KMS-11 (cell line): Measurements from ENCODE around the gene COMMD8.

Source experiments
- H2AFZ ChIP-seq: fragments of 200-600 bp; sonication (generic); 2 replicates; pipeline ENCODE4 v1.6.1; 2016; ENCODE audit warnings: antibody characterized with exemption, mixed run types, low read depth
- H3K27ac ChIP-seq: fragments of 200-600 bp; sonication (generic); 2 replicates; pipeline ENCODE4 v1.6.1; 2016; ENCODE audit warnings: mild to moderate bottlenecking, mixed run types
- H3K27me3 ChIP-seq: fragments of 200-600 bp; sonication (generic); 2 replicates; pipeline ENCODE4 v1.6.1; 2017; ENCODE audit warnings: mild to moderate bottlenecking, low read depth, mixed run types, moderate library complexity; ENCODE audit not compliant: insufficient read depth
- H3K36me3 ChIP-seq: fragments of 200-600 bp; sonication (generic); 2 replicates; pipeline ENCODE4 v1.6.1; 2017; ENCODE audit warnings: mild to moderate bottlenecking, mixed run types; ENCODE audit not compliant: insufficient read depth
- H3K4me1 ChIP-seq: fragments of 200-600 bp; sonication (generic); 2 replicates; pipeline ENCODE4 v1.6.1; 2016; ENCODE audit warnings: mild to moderate bottlenecking, low read depth, mixed run types; ENCODE audit not compliant: poor library complexity, severe bottlenecking
- H3K4me2 ChIP-seq: fragments of 200-600 bp; sonication (generic); 2 replicates; pipeline ENCODE4 v1.7.0; 2016; ENCODE audit warnings: mild to moderate bottlenecking, mixed run types
- H3K4me3 ChIP-seq: fragments of 200-600 bp; sonication (generic); IDR thresholded peaks from 2 replicates; pipeline ENCODE4 v1.6.1; 2017; ENCODE audit warnings: low read depth, low read length, mixed read lengths; ENCODE audit not compliant: insufficient read depth
- H3K79me2 ChIP-seq: fragments of 200-600 bp; sonication (generic); 2 replicates; pipeline ENCODE4 v1.6.1; 2016; ENCODE audit warnings: low read depth, mixed run types; ENCODE audit not compliant: insufficient read depth
- H3K9ac ChIP-seq: fragments of 200-600 bp; sonication (generic); 2 replicates; pipeline ENCODE4 v1.6.1; 2016; ENCODE audit warnings: mild to moderate bottlenecking, mixed run types
- H4K20me1 ChIP-seq: fragments of 200-600 bp; sonication (generic); 2 replicates; pipeline ENCODE4 v1.6.1; 2016; ENCODE audit warnings: mild to moderate bottlenecking, mixed run types; ENCODE audit not compliant: insufficient read depth
- CTCF ChIP-seq: fragments of 200-600 bp; sonication (generic); conservative IDR thresholded peaks from 2 replicates; pipeline ENCODE4 v1.6.1; 2017; ENCODE audit warnings: low read depth, mild to moderate bottlenecking, antibody characterized with exemption, low read length, moderate library complexity, mixed read lengths

COMMD8 gene

GRCh38 chr4:47482326-47482725 lies 18.8 kb upstream of the COMMD8 start:
- H3K4me2 ChIP-seq, result no peak overlapping the region
- H3K79me2 ChIP-seq, result no peaks in the 10 kb centered on the region
- no peak overlapping the region for H3K4me3 ChIP-seq
- H3K36me3 ChIP-seq, result no peaks in the 10 kb centered on the region
- no peak for TF ChIP-seq CTCF
- no peak overlapping the region for H3K9ac ChIP-seq
- H3K27me3 ChIP-seq, result no peaks in the 10 kb centered on the region
- H3K27ac ChIP-seq, result no peak overlapping the region
- H4K20me1 ChIP-seq, result no peaks in the 10 kb centered on the region
- no peak overlapping the region for H2AFZ ChIP-seq
- peaks cover 12% of the 10 kb centered on the region for H3K4me1 ChIP-seq

- no peaks in the 10 kb centered on the region for H3K36me3 ChIP-seq
- H3K4me3 ChIP-seq, result no peak overlapping the region
- no peaks in the 10 kb centered on the region for H4K20me1 ChIP-seq
- no peak overlapping the region for H3K4me2 ChIP-seq
- H3K27ac ChIP-seq, result no peak overlapping the region
- H3K9ac ChIP-seq, result no peak overlapping the region
- H2AFZ ChIP-seq, result no peak overlapping the region
- H3K27me3 ChIP-seq, result no peaks in the 10 kb centered on the region
- H3K4me1 ChIP-seq, result no peaks in the 10 kb centered on the region
- TF ChIP-seq CTCF, result no peak
- no peaks in the 10 kb centered on the region for H3K79me2 ChIP-seq
These were observed 15.3 kb upstream of the COMMD8 start for GRCh38 chr4:47478804-47479203.

GRCh38 chr4:47475411-47475810 lies 11.9 kb upstream of the COMMD8 start:
- Histone ChIP-seq H3K4me1 (no peaks in the 10 kb centered on the region), H3K4me3 (no peak overlapping the region), H3K4me2 (no peak overlapping the region), H3K36me3 (no peaks in the 10 kb centered on the region), H3K9ac (no peak overlapping the region), H2AFZ (no peak overlapping the region), H3K79me2 (no peaks in the 10 kb centered on the region), H3K27me3 (no peaks in the 10 kb centered on the region), H4K20me1 (no peaks in the 10 kb centered on the region), H3K27ac (no peak overlapping the region)
- no peak for TF ChIP-seq CTCF

- H3K27ac ChIP-seq, result no peak overlapping the region
- H3K27me3 ChIP-seq, result no peaks in the 10 kb centered on the region
- H3K36me3 ChIP-seq, result no peaks in the 10 kb centered on the region
- no peaks in the 10 kb centered on the region for H4K20me1 ChIP-seq
- H3K79me2 ChIP-seq, result no peaks in the 10 kb centered on the region
- no peak overlapping the region for H3K4me3 ChIP-seq
- TF ChIP-seq CTCF, result no peak
- no peaks in the 10 kb centered on the region for H3K4me1 ChIP-seq
- no peak overlapping the region for H2AFZ ChIP-seq
- H3K4me2 ChIP-seq, result no peak overlapping the region
- H3K9ac ChIP-seq, result no peak overlapping the region
These were observed 11.3 kb upstream of the COMMD8 start for GRCh38 chr4:47474799-47475198.
